GM19467 (cell line): ENCODE results near the gene DGUOK.
A peak's percentile ranks its signal among the peaks of the same experiment; 100 is the strongest.

Experiments used
- ATAC-seq: cut with Tn5 transposase; IDR thresholded peaks from one replicate; pipeline ENCODE4 v1.9.1; 2021; ENCODE audit warnings: mild to moderate bottlenecking, moderate library complexity; ENCODE audit not compliant: unreplicated experiment

DGUOK gene

DNA sequence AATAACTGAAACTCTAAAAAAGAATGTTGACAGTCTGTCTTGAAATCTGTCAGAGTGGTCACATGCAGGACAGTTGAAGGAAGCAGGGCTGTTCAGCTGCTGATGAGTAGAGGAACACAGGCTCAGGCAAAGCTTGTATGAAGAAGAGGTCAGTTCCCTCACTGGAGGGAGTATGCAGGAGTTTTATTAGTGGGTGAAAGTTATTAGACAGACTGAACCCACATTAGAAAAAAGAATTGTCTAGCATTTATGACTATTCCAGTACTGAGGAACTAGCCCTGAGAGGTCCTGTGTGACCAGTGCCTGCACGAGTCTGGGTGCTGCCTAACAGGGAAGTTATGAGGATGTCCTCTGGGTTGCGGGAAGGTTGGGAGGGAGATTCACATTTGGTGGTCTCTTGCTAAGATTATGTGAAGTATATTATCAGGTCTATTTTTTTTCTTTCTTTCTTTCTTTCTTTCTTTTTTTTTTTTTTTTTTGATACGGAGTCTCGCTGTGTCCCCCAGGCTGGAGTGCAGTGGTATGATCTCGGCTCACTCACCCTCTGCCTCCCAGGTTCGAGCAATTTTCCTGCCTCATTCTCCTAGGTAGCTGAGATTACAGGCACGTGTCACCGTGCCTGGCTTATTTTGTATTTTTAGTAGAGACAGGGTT lies 67.6 kb downstream of the DGUOK start:
- ATAC-seq = no peak

DNA sequence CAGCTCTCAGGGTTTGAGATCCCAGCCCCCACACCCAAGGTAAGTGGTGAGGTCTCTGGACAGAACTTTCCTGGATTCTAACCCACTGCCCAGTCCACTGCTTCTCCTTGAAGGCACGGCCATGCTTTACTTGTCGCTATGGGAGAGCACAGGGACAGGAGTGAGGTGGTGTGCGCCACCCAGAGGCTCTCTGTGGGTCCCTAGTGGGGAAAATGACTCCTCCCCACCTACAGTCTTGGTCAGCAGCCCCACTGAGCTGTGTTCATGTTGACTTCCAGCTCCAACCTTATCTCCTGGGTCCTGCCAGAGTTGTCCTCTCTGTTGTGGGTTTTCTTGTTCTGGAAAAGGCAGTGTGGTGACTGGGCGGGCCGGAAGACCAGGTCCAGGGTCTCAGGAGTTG lies 69.1 kb downstream of the DGUOK start:
- ATAC-seq = no peak

DNA sequence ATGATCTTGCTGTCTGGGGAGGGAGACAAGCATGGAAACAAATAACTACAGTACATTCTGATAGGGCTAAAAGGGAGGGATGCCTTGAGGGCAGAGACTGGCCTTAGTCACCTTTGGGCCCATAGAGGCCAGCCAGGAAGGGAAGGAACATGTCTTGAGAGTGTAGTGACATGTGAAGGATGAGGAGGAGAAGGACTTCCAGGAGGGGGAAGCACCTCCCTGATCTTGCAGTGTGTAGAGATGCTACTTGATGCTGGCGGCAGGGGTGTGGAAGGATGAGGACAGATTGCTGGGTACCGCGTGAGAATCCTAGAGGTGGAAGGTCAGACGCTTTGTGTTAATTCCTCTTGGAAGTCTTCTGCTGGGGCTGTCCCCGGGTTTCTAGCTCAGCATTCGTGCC lies 71.1 kb downstream of the DGUOK start:
- no peak for ATAC-seq

DNA sequence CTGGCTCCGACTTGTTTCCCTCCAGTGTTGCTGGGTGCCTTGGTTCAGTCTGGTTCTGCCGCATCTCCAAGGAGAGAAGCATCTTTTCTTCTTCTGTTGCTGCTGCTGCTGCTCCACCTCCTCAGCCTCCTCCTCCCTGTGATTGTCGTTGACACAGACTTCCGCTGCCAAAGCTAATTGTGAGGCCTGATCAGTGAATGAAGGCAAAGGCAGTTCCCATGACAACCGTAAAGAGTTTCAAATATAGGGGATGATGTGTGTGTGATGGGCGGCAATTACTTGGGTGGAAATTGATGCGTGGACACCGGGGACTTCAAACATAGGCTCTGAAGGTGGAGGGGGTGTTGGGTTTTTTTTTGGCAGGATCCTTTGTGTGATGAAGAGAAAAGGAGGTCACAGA lies 71.8 kb downstream of the DGUOK start:
- no peak for ATAC-seq

DNA sequence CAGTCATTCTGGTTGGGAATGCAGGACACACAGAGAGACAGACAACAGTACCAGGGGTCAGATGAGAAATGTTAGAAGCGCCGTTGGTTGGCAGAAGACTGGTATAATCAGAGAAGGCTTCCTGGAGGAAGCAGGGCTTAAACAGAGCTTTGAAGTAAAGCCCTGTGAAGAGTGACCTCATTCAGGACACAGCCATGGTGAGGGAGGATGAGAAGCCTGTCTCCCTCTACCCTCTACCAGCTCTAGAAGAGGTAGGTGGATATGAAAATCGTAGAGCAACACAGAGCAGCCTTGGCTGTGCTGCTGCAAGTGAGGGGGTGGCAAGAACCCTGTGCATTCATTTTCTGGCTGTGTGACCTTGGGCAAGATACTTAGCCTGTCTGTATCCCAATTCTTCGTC lies 72.3 kb downstream of the DGUOK start:
- ATAC-seq = no peak

DNA sequence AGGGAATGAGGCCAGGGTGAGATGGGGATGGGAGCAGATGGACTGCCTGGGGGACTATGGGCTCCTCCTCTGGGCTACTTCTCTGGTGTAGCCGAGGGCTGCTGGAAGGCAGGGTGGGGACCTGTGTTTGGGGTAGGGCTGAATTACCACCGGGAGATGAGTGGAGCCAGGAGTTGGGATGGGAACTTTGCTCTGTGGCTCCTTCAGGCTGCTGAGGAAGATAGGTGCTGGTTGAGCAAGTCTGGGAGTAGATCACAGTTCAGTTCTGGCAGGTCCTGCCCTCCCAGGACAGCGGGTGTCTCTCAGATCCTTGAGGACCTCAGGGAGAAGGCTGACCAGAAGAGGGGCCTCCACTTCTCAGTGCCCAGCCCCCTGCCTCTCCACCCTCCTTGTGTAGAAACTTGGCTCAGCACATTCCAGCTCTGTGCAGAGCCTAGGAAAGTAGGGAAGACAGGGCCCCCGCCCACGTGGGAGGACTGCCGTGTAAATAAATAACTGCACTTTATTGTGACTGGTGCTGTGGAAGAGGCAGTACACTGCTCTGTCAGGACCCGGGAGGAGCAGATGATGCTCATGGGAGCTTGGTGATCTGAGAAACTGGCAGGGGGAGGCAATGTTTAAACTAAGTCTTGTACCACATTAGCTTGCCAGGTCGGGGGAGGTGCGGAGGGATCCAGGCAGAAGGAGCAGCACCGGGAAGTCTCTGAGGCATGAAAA lies 73.4 kb downstream of the DGUOK start:
- no peak for ATAC-seq

DNA sequence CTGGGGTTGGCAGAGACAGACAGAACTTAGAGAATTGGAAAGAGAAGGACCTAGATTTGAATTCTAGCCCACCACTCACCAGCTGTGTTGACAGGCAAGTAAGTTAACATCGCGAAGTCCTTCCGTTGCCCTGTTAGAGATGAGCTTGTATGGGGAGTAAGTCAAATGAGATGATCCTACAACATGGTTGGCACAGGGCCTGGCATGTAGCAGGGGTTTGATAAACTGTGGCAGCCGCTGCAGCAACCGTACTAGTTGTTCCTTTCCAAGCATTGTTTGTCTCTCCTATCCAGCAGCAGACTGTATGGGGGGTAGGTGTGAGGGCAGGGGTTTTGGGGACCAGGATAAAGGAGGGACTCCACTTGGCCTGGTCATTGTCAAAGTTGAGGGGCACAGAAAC lies 74.0 kb downstream of the DGUOK start:
- ATAC-seq = no peak

DNA sequence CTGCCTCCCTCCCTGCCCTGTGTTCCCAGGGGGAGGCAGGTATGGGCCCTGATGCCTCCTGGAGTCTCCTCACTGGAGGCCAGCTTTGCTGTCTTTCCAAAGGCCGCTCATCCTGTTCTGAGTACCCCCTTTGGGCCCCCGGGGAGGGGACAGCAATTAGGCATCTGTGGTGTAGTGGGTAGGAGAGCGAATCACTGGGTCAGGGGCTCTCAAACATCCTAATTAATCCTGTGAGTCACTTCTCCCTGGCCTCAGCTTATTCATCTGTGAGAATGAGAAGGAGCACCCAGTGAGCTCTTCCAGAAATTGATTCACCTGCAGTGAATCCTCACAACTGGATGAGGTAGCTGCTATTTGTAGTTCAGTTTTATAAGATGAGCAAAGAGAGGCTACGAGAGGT lies 74.4 kb downstream of the DGUOK start:
- no peak for ATAC-seq

DNA sequence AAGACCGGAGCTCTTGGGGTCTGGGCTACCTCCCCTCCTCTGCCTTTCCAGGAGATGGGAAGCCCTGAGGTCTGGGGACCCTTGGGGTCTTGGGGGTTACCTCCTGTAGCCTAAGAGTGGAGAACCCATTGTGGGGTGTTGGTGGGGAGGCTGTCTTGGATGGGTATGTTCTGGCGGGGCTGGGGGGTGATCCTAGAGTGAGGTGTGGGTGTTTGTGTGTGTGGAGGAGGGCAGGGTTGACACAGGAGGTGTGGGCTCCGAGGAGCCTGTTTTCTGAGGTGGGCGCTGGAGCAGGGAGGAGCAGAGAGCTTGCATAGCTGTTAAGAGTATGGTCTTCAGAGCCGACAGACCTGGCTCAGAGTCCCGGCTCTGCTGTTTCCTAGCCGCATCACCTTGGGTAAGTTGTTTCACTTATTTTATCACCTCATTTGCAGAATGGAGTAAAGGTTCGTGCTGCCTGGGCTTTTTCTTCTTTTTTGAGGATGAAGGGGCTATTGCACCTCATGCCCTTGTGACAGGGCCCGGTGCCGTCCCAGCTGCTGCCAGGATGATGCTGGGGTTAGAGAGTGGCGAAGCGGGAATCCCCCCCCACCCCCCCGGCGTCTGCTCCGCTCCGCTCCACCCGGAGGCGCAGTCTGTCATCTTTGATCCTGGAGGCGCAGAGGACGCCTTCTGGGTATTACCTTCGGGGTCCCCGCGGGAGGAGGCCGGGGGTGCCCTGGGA lies 75.3 kb downstream of the DGUOK start:
- ATAC-seq = no peak

DNA sequence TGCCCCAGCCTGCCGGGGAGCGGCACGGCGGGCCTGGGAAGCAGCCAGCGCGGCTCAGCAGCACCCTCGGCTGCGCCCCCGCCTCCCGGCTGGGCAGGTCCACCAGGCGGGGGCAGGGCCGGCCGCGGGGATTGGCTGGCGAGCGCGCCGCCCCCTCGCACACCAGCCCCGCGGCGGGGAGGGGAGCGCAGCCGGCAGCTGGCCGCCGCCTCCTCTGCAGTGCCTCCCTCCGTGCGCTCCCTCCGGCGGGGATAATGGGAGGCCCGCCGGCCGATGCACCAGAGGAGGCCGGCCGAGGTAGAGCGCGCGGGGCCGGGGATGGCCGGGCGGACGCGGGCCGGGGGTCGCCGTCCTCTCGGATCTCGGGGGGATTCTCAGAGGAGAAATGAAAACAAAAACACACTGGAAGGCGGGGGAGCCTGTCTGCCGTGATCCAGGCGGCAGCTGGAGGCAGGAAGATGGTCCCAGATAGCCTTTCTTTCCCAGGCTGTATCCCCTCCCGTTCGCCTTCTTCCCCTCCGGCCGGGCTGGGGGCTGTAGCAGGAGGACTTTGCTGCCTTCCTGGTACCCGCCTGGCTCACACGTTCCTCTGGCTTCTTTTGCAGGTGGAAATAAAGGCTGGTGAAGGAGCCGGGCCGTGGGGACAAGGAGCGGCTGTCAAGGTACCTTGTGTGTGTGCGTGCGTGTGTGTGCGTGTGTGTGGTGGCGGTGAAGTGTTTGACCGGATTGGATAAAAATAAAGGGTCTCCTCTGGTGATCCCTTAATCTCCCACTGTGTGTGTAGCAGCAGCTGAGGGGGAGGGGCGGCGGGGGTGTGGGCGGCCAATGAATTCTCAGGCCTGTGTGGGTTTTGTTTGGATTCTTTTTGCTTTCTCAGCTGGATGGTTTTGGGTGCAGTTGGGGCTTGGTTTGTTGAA lies 76.1 kb downstream of the DGUOK start:
- peak; percentile 87 for ATAC-seq

DNA sequence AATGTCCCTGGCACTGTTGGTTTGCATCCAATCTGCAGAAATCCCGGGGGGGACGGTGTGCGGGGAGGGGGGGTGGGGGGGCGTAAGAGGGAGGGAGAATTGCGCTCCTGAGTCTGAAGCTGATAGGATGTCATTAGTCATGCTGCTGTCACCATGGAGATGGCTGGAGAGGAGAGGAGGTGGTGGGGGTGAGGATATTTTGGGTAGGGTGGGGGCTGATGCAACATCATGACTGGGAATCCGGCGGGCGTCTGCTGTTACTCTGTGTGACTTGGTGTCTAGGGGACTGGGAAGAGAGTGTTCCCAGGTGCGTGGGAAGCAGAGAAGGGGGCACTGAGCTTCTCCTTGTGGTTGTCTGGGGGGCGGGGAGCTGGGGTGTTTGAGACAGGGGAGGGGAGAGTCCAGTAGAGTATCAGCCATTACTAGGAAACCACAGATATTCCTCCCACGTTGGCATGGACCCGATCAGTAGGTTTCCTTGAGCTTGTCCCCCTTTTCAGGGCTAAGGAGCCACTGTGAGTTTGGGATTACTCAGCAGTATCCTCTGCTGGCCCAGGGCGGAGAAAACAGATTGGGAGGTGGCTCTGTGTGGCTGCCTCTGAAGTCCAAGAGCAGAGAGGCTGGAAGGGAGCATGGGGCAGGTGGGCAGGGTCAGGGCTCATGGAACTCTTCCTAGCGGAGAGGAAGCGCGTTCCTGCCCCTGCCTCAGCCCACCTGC lies 77.0 kb downstream of the DGUOK start:
- no peak for ATAC-seq

DNA sequence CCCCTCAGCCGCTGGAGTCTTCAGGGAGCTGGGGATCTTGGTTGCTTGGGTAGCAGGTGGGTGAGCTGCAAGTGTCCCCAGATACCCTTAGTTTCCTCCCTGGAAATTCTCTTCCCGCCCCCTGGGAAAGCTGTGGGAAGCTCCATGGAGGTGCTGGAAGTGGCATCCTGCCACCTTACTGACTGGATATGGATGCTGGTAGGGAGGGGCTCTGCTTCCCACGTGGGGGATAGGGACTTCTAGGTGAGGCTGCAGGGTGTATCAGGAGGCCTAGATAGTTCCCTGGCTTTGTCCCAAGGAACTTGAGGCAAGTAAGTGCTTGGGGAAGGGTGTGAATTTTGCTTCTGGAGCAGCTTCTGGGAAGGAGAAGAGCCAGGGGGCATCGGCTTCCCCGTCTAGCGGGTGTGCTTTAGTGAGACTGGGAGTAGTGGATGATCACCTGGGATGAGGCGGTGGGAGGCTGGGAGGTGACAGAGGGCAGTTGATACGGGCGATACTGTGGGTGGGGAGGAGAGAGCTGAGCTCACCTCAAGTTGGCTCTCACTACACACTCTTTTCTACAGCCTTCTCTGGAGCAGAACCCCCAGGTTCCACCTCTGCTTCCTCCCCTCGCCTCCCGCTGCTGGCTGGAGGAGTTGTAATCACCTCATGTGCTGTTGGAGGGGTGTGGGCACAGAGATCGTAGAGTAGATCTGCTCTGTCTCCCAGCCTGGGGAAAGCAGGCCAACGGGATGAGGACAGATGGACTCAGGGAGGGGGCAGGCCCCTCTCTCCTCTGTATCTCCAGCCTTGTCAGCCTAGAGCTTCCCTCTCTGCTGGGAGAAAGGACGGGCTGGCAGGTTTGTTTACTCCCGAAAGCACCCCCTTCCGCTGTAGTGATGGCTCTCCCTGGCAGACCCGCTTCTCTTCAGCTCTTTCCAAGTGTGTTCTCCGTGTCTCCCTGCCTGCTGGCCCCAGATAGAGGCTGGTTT lies 77.8 kb downstream of the DGUOK start:
- ATAC-seq = no peak

DNA sequence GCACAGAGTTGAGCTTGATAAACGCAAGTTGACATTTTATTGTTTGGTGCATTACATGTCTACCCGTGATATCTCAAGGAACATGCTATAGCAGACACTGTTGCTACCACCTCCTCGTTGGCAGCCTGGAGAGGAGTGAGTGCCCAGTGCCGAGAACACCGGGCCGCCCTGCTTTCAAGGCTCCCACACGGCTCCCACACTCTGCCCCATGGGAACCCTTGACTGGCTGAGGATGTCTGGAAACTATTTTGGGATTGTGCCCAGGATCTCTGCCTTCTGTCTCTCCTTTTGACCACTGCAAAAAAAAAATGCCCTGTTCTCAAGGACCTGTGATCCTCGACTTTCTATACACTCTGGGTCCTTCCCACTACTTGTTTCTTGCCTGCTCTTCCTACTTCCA lies 79.1 kb downstream of the DGUOK start:
- ATAC-seq = no peak

DNA sequence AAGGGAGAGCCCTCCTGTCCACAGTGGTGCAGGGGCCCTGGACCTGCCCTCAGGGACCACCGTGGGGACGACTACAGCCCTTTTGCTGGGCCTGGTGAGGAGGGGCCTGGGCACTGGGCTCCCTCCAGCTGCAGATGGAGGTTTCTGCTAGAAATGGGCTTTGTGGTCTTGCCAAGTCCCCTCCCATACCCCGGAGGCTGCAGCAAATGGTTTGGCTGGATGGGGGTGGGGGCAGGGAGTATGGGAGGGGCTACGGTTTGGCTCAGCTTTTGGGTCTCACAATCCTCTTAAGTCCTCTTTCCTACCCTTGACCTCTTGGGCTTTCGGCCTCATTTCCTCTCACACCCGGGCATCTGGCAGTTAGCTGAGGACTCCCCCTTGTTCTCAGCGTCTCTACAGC lies 79.8 kb downstream of the DGUOK start:
- ATAC-seq = no peak

DNA sequence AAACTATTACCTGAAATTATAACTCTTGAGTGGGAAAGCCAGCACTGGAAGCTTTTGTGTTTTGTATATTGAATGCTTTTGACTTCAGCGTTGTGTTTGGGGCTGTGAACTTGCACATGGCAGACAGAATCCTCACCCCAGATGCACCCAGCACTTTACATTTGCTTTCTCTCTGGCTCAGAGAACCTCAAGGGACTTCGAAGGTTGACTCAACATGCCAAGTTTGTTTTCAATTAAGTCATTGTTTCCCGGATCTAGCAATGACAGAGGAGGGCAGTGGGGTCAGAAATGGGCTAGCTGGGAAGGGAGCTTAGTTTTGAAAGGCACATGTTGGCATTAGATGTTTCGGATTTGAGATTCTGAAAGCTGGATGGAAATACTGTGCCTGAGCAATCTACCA lies 80.4 kb downstream of the DGUOK start:
- ATAC-seq = no peak

DNA sequence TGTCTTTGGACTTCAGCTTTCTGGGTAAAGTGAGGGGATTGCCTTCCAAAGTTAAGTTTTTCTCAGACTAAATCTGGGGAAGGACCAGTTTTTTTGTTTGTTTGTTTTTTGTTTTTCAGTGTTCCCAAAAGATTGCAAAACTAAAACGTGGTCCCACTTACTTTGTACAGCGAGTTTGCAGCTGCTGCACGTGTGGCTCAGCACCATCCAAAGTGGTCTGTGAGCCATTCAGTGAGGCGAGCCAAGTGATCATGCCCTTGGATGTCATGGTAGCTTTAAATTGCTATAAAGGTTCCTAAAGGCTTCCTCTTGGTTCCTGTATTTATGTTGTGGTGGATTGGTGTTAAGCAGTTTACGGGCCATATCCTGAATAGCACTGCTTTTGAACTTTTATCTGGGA lies 81.0 kb downstream of the DGUOK start:
- ATAC-seq = no peak
